Activated T-cell treated with anti-CD3 and anti-CD28 coated beads, Interleukin-2, amount 50 U/mL, for 4 hours (primary cell): Measurements from ENCODE around the gene NCBP2. TPM values are rescaled to one million over a fixed set of nuclear protein-coding genes. Genes with fewer than 3 reads are reported as not detected.

Experiments used
- ATAC-seq, 2 donors: fragments of 200-7000 bp; cut with Tn5 transposase; one replicate each; pipeline ENCODE4 v1.10.0; 2021
- DNase-seq: peaks from one replicate; pipeline ENCODE4 v3.0.0-alpha.2; 2020
- H3K27me3 Mint-ChIP-seq: one replicate; pipeline ENCODE4 v1.8.0; 2021; ENCODE audit warnings: low read depth, mixed read lengths
- H3K36me3 Mint-ChIP-seq: one replicate; pipeline ENCODE4 v1.8.0; 2022; ENCODE audit warnings: mixed read lengths; ENCODE audit not compliant: insufficient read depth
- H3K4me1 Mint-ChIP-seq: one replicate; pipeline ENCODE4 v1.8.0; 2021; ENCODE audit warnings: low read depth, mixed read lengths
- H3K4me3 Mint-ChIP-seq: one replicate; pipeline ENCODE4 v1.8.0; 2021; ENCODE audit warnings: mild to moderate bottlenecking, moderate library complexity, mixed read lengths
- H3K9me3 Mint-ChIP-seq: one replicate; pipeline ENCODE4 v1.8.0; 2021; ENCODE audit warnings: mixed read lengths
- total RNA-seq, 3 donors: library from RNA; stranded (reverse); gene quantifications; one replicate each; pipeline ENCODE4 v1.2.1, GENCODE V29; 2021

NCBP2 gene
- total RNA-seq, 3 donors from 2014 or later = 132 to 138 (median 134) TPM

DNA sequence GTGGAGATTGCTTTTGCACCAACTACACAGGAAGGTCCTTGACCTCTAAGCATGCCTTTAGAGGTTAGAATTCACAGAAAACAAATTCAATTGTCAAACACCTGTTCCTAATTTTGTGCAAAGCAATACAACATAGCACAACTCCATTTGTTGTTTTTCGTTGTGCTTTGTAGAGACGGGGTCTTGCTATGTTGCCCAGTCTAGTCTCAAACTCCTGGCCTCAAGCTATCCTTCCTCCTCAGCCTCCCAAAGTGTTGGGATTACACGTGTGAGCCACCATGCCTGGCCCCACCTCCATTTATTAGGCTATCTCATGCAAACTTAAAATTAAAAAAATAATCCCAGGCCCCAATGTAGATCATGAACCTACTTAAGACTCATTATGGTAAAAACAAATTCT, 6.0 kb downstream of the NCBP2 start:
- Mint-ChIP-seq H3K9me3 (no peaks in the 10 kb centered on the region), H3K27me3 (no peaks in the 10 kb centered on the region), H3K36me3 (peaks cover 44% of the 10 kb centered on the region), H3K4me3 (no peak overlapping the region), H3K4me1 (peaks cover 22% of the 10 kb centered on the region)
- no peak for ATAC-seq
- no peak for DNase-seq

DNA sequence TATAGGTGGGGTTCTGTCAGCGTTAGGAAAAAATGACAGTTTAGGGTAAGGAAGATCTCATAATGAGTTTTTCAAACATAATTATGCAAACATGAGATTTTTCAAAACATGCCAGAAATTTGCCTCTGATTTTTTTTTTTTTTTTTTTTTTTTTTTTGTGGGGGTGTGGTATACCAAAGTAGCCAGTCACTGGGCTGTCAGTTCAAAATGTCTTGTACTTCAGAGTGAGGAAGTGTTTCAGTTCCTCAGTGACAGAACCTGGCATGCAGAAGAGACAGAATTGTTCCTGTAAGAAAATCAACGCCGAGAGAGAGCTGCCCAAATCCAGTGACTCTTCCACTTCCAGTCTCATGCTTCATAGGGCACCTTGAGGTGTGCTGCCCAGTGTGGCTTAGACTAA, 9.7 kb downstream of the NCBP2 start:
- Mint-ChIP-seq H3K36me3 (peaks cover 47% of the 10 kb centered on the region), H3K9me3 (no peaks in the 10 kb centered on the region), H3K27me3 (no peaks in the 10 kb centered on the region), H3K4me3 (no peak overlapping the region), H3K4me1 (no peaks in the 10 kb centered on the region)
- no peak for ATAC-seq
- DNase-seq = no peak

DNA sequence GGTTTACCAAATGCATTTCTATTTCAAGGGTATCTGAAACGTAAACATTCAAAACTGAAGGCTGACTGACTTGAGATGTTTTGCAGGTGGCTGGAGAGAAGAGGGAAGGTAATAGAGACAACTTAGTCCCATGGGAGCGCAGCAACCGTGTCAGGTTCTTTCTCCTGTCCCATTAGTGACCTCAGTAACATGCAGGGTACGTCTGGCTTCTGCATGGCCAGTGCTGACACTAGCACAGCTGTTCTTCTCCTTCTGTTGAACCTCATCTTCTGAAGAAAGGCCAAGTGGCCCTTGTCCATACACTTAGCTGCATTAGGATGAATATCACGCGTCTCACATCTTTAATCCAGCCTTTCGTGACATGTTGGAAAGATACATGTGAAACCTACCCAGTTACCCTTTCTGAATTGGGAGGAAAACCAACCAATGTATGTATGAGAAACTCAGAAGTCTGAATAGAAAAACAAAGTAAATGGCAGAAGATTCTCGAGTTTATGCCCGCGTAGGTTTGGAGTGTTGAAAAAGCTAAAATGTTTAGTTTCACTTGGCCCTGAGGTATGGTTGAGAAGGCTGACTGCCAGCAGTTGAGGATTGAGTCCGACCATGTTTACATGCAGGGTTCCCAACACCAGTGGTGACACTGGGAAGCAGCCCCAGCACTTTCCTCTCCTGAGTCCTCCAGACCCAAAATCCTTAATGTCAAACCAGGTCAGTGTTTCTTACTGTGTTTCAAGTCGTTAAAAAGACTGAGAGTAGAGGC, 10.3 kb downstream of the NCBP2 start:
- Mint-ChIP-seq H3K9me3 (no peaks in the 10 kb centered on the region), H3K27me3 (no peaks in the 10 kb centered on the region), H3K36me3 (peaks cover 41% of the 10 kb centered on the region), H3K4me1 (no peaks in the 10 kb centered on the region), H3K4me3 (no peak overlapping the region)
- ATAC-seq (no peak), DNase-seq (no peak)

DNA sequence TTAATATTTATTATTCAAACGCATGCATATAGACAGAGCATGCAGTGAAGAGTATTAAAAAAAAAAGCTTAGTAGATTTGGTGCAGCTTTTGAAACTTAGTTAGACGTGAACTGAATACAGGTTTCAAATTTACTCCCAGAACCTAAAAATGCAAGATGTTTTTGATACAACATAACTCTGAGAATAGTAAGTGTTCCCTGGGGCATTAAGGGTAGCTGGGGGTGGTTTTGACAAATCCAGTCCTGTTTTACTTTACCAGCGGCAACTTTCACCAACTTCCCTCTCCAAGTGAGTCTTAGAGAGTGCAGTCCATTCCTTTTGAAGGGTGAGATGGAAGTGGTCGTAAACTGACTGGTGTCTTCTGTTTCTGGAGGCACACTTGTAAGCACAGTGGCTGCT, 11.2 kb downstream of the NCBP2 start:
- H3K36me3 Mint-ChIP-seq = peaks cover 34% of the 10 kb centered on the region
- no peak for ATAC-seq
- H3K27me3 Mint-ChIP-seq = no peaks in the 10 kb centered on the region
- no peaks in the 10 kb centered on the region for H3K9me3 Mint-ChIP-seq
- H3K4me3 Mint-ChIP-seq = no peak overlapping the region
- H3K4me1 Mint-ChIP-seq = no peaks in the 10 kb centered on the region
- no peak for DNase-seq

DNA sequence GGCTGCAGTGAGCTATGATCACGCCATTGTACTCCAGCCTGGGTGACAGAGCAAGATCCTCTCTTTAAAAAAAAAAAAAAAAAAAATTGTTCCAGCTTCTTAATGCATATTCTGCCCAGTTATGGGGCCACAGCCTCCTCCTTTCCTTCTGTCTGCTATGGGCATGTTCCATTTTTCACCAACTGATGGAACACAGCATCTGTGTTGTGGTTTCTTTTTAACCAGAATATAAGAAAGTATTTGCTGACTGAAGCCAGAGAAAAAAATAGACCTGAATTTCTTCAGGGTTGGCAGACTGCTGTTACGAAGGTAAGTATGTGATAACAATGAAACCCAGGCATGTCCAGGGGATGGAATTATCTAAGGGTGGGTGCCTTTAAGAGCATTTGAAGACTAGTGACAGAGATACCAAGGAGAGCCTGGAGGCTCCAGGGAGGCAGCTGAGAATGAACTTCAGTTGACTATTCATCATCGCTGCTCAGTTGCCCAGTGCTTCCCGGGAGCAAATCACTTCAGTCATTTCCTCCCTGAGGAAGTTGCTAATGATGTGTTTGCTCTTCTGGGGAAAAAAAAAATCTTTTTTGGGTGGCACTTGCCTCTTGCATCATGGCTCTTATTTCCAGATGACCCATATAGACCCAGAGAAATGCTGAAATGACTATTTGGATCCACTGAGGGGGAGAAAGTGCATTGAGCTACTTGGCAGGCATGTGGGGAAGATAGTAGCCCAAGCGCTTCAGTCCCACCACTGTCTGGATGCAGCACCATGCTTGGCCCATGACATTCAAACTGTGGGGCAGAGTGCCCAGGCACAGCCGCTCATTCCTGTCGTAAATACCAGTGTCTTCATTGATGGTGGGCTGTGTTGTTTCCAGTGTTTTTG, 14.5 kb downstream of the NCBP2 start:
- no peaks in the 10 kb centered on the region for H3K27me3 Mint-ChIP-seq
- peaks cover 26% of the 10 kb centered on the region for H3K36me3 Mint-ChIP-seq
- DNase-seq (no peak), ATAC-seq (no peak)
- H3K9me3 Mint-ChIP-seq = no peaks in the 10 kb centered on the region
- no peaks in the 10 kb centered on the region for H3K4me1 Mint-ChIP-seq
- no peak overlapping the region for H3K4me3 Mint-ChIP-seq

DNA sequence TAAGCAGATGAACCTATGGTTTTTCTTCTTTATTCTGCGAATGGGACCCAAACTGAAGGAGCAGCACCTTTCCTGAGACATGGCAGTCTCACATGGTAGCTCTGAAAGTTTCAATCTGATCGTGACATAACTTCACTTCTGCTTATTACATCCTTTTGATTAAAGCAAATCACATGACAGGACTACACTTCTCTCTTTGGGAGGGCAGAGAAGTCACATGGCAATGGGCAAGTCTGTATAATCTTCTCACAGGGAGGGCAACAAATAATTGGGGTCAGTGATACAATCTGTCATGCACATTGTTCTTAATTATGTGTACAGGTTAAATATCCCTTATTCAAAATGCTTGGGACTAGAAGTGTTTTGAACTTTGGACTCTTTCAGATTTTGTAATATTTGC, 21.6 kb downstream of the NCBP2 start:
- no peaks in the 10 kb centered on the region for H3K27me3 Mint-ChIP-seq
- DNase-seq (no peak), ATAC-seq (no peak)
- no peak overlapping the region for H3K4me3 Mint-ChIP-seq
- peaks cover 2% of the 10 kb centered on the region for H3K4me1 Mint-ChIP-seq
- peaks cover 14% of the 10 kb centered on the region for H3K36me3 Mint-ChIP-seq
- no peaks in the 10 kb centered on the region for H3K9me3 Mint-ChIP-seq

DNA sequence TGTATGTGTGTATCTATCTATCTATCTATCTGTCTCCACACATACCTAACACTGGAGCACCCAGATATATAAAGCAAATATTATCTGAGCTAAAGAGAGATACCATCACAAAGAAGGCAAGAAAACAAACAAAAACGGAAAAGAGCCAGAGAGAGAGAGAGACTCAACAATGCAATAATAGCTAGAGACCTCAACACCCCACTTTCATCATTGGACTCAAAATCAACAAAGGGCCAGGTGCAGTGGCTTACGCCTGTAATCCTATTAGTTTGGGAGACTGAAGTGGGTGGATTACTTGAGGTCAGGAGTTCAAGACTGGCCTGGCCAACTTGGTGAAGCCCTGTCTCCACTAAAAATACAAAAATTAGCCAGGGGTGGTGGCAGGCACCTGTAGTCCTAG, 23.4 kb downstream of the NCBP2 start:
- Mint-ChIP-seq H3K4me3 (no peak overlapping the region), H3K9me3 (no peaks in the 10 kb centered on the region), H3K27me3 (no peaks in the 10 kb centered on the region), H3K4me1 (peaks cover 2% of the 10 kb centered on the region), H3K36me3 (peaks cover 23% of the 10 kb centered on the region)
- ATAC-seq = no peak
- DNase-seq = no peak

DNA sequence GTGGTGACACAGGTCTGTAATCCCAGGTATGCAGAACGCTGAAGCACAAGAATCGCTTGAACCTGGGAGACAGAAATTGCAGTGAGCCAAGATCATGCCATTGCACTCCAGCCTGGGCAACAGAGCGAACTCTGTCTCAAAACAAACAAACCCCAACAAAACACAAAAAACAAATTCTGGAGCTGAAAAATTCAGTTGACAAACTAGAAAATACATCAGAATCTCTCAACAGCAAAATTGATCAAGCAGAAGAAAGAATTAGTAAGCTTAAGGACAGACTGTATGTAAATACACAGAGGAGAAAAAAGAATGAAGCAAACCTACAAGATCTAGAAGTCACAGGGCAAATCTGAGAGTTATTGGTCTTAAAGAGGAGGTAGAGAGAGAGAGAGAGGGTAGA, 25.3 kb downstream of the NCBP2 start:
- no peak for ATAC-seq
- Mint-ChIP-seq H3K36me3 (peaks cover 20% of the 10 kb centered on the region), H3K4me1 (peaks cover 2% of the 10 kb centered on the region), H3K9me3 (no peaks in the 10 kb centered on the region), H3K27me3 (no peaks in the 10 kb centered on the region), H3K4me3 (no peak overlapping the region)
- DNase-seq = no peak

DNA sequence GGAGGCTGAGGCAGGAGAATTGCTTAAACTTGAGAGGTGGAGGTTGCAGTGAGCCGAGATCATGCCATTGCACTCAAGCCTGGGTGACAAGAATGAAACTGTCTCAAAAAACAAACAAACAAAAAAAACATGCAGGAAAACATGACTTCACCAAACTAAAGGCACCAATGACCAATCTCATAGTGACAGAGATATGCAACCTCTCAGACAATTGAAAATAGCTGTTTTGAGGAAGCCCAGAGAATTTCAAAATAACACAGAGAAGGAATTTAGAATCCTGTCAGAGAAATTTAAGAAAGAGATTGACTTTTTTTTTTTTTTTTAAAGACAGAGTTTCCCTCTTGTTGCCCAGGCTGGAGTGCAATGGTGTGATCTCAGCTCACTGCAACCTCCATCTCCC, 26.1 kb downstream of the NCBP2 start:
- H3K4me1 Mint-ChIP-seq = peaks cover 2% of the 10 kb centered on the region
- no peaks in the 10 kb centered on the region for H3K9me3 Mint-ChIP-seq
- DNase-seq (no peak), ATAC-seq (no peak)
- no peaks in the 10 kb centered on the region for H3K27me3 Mint-ChIP-seq
- no peak overlapping the region for H3K4me3 Mint-ChIP-seq
- H3K36me3 Mint-ChIP-seq = peaks cover 20% of the 10 kb centered on the region

DNA sequence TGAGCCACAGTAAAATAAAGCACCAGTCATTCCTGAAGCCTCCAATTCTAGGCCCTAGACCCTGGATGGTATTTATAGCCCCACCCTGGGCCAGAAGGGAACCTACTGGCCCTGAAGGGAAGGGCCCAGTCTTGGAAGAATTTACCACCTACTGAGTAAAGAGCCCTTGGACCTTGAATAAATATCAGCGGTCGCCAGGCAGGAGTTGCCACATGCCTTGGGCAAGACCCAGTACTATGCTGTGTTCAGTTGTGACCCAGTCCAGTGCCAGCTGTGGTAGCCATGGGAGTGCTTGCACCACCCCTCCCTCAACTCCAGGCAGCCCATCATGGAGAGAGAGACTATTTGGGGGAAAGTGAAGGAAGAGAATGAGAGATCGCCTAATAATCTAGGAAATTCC, 27.0 kb downstream of the NCBP2 start:
- H3K4me1 Mint-ChIP-seq = peaks cover 2% of the 10 kb centered on the region

DNA sequence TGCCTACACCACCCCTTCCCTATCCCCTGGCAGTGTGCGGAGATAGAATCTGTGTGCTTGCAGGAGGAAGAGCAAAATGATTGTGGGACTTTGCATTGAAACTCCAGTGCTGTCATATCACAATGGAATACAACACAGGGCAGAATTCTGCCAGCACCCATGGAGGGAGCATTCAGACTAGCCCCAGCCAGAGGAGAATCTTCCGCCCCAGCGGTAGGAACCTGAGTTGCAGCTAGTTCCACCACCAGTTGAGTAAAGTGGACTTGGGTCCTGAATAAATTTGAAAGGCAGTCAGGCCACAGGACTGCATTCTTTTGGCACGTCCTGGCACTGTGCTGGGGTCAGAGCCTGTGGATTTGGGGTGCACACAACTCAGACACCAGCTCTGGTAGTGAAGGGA, 27.5 kb downstream of the NCBP2 start:
- peaks cover 28% of the 10 kb centered on the region for H3K36me3 Mint-ChIP-seq
- no peak for ATAC-seq
- H3K4me3 Mint-ChIP-seq = no peak overlapping the region
- H3K9me3 Mint-ChIP-seq = no peaks in the 10 kb centered on the region
- H3K27me3 Mint-ChIP-seq = no peaks in the 10 kb centered on the region
- H3K4me1 Mint-ChIP-seq = peaks cover 2% of the 10 kb centered on the region
- no peak for DNase-seq

More for the DNA sequence above, 27.0 kb downstream of the NCBP2 start:
- Mint-ChIP-seq H3K36me3 (peaks cover 26% of the 10 kb centered on the region), H3K27me3 (no peaks in the 10 kb centered on the region), H3K4me3 (no peak overlapping the region), H3K9me3 (no peaks in the 10 kb centered on the region)
- DNase-seq = no peak
- no peak for ATAC-seq

DNA sequence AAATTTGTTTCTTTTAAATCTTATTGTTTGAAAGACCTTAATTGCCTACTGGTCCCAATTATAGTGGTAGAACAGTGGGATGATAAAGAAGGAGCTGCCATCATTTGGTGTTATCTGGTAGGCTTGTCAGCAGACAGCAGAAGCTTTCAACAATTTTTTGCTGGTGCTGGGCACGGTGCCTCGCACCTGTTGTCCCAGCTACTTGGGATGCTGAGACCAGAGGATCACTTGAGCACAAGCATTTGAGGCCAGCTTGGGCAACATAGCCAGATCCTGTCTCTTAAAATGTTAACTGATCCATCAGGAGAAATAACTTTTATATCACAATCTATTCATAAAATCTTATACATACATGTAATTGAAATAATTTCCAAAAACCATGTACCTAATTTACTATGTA, 38.6 kb downstream of the NCBP2 start:
- peaks cover 45% of the 10 kb centered on the region for H3K36me3 Mint-ChIP-seq
- no peak for ATAC-seq
- no peak for DNase-seq
- H3K27me3 Mint-ChIP-seq = no peaks in the 10 kb centered on the region
- H3K4me1 Mint-ChIP-seq = no peaks in the 10 kb centered on the region
- no peaks in the 10 kb centered on the region for H3K9me3 Mint-ChIP-seq
- H3K4me3 Mint-ChIP-seq = no peak overlapping the region

DNA sequence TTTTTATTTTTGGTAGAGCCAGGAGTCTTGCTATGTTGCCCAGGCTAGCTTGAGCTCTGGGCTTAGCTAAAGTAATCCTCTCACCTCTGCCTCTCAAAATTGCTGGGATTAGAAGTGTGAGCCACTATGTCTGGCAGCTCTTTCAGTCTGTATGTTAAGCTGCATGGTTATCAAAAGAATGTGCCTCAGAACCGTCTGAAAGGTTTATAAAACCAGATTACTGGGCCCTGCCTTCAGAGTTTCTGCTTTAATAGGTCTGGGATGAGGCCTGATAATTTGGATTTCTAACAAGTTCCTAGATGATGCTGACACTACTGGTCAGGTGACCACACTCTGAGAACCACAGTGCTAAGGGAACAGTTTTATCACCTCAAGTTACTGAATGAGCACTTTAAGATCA, 40.0 kb downstream of the NCBP2 start:
- Mint-ChIP-seq H3K27me3 (no peaks in the 10 kb centered on the region), H3K4me3 (no peak overlapping the region), H3K9me3 (no peaks in the 10 kb centered on the region), H3K36me3 (peaks cover 44% of the 10 kb centered on the region), H3K4me1 (no peaks in the 10 kb centered on the region)
- DNase-seq (no peak), ATAC-seq (no peak)

DNA sequence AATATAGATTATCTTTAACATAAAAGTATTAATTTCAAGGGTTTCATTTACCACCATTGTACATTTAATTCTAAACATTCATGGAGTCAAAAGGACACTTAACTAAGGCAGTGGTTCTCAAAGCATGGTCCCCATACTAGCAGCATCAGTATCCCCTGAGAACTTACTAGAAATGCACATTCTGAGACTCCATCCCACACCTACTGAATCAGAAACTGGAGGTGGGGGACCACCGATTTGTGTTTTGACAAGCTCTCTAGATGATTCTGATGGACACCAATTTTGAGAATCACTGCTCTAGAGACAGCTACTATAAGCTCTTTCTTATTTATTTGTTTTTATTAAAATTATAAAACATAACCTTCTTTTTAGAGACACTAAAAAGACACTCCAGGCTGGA, 40.6 kb downstream of the NCBP2 start:
- ATAC-seq = no peak
- Mint-ChIP-seq H3K36me3 (peaks cover 42% of the 10 kb centered on the region), H3K9me3 (no peaks in the 10 kb centered on the region), H3K27me3 (no peaks in the 10 kb centered on the region), H3K4me1 (no peaks in the 10 kb centered on the region), H3K4me3 (no peak overlapping the region)
- no peak for DNase-seq

DNA sequence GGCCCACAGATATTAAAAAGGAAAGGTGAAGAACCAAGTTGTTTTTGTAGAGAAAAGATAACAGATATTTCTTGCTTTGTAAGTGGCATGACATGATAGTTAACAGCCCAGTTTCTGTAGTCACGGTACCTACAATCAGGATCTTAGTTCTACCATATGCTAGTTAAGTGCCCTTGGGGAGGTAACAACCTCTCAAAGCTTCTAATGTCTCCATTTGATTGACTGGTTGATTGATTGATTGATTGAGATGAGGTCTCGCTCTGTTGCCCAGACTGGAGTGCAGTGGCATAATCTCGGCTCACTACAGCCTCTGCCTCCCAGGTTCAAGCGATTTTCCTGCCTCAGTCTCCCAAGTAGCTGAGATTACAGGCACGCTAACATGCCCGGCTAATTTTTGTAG, 46.1 kb downstream of the NCBP2 start:
- H3K9me3 Mint-ChIP-seq = no peaks in the 10 kb centered on the region
- H3K27me3 Mint-ChIP-seq = no peaks in the 10 kb centered on the region
- peaks cover under 1% of the 10 kb centered on the region for H3K4me1 Mint-ChIP-seq
- DNase-seq (no peak), ATAC-seq (no peak)
- no peak overlapping the region for H3K4me3 Mint-ChIP-seq
- peaks cover 15% of the 10 kb centered on the region for H3K36me3 Mint-ChIP-seq
